ENCODE data around the gene RNF38.
A peak's percentile ranks its signal among the peaks of the same experiment; 100 is the strongest.
"Not testable (repeated sequence)": the region's sequence is repeated elsewhere in the genome, so short reads cannot be mapped to it uniquely, and the experiment has no call there.

Gene RNF38

DNA sequence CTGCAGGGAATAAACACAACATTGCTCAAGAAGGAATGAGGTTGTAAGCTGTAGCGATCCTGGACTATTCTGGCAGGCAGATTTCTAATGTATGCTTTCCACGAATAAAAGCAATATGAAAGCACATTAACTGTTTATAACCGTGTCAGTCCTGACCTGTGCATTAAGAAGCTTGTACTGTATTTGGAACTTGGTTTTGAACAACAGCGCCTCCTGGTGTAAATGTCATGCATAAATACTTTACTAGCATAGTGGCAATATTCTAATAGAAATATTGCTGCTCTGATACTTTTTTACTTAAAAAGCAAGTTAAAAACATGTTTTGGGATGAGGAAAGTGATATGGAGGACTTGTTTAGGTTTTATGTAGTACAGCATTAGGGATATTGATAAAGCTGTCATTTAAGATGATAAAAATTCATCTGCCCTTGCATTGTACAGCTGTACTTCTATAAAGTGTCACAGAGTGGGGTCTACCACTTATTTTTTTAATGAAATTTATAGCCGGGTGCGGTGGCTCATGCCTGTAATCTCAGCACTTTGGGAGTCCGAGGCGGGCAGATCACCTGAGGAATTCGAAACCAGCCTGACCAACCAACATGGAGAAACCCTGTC lies 71.2 kb downstream of the RNF38 start:
- peak; percentile 56 to 72 for ATAC-seq

DNA sequence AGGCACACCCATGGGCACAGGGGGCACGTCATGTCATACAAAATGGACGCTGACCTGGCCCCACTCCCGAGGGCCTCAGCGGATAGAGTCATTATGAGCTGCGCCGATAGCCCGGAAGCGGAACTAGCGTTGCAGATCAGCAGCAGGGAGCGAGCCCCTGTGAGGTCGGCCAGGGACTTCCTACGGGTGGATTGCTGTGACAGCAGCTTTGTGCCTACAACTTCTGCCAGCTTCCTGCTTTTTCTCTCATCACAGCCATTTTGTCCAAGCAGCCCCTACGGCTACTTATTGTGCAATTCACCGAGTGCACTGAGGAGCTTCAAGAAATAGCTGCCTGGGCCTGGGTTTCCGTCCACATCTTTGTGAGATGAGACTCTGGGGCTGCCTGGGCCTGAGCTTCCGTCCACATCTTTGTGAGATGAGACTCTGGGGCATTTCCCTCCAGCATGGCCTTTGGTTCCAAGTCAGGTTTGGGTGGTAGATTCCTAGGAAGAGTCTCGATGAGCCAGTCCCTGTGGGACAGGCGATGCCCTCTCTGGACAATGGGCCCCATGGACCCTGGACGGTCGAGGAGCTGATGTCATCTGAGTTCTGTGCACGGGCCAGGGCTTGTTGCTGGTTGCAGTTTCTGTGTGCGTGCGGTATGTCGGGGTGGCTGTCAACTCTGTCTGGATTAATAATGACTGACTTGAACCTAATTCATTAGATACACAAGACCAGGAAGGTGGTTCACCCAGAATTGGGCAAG lies 74.8 kb downstream of the RNF38 start:
- ATAC-seq: no peak

DNA sequence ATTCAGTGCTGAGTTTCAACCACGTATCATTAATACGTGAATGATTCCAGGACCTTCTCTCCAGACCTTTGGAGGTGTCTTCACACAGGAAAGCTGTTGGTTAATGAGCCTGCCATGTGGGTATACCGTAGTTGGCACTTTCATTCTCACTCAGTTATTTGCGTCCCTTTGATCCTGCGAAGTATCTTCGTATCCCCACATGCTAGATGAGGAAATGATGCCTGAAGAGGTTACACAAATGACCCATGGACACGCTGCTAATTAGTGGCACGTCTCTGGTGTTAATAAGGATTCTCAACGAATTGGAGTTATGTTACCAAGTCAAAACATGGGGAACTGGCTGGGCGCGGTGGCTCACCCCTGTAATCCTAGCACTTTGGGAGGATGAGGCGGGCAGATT lies 76.1 kb downstream of the RNF38 start:
- peak in 1 of 2 donors; percentile 10 for ATAC-seq

DNA sequence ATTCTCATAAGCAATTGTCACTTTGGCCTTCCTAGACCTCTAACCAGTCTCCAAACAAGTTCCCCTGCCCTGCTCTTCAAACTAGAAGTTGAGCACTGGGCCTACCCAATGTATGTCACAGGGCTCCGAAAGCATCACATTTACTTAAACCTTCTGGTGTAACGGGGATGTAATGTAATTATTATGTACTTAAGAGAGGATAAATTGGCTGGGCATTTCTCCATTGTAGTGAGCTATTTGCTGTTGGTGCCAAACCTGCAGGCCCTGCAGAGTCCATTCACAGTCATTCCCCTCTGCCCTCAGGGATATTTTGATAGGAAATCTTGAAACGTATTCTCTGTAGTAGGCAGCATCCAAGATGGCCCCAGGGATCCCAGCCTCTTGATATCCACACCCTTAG lies 77.6 kb downstream of the RNF38 start:
- ATAC-seq: no peak

DNA sequence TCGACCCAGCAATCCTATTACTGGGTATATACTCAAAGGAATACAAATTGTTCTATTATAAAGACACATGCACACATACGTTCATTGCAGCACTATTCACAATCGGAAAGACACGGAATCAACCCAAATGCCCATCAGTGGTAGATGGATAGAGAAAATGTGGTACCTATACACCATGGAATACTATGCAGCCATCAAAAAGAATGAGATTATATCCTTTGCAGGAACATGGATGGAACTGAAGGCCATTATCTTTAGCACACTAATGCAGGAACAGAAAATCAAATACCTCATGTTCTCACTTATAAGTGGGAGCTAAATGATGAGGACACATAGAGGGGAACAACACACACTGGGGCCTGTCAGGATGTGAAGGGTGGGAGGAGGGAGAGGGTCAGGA lies 78.2 kb downstream of the RNF38 start:
- not testable (repeated sequence) for ATAC-seq

DNA sequence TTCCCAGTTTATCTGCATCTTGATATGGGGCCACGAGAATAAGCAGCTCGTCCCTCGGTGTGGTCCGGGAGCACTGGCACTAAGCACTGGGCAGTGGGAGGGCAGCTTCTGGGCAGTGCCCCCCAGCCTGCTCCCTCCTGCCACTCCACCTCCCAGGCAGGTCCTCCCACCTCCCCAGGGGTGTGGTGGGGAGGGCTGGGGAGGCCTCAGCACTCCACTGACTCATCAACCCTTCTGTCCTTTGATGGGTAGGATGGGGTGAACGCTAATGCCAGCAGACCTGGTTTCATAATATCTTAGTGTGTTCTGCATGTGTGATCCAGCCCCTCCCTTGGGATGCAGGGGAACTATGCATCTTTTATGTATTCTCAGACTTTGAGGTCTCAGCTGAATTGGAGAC lies 79.6 kb downstream of the RNF38 start:
- no peak for ATAC-seq

DNA sequence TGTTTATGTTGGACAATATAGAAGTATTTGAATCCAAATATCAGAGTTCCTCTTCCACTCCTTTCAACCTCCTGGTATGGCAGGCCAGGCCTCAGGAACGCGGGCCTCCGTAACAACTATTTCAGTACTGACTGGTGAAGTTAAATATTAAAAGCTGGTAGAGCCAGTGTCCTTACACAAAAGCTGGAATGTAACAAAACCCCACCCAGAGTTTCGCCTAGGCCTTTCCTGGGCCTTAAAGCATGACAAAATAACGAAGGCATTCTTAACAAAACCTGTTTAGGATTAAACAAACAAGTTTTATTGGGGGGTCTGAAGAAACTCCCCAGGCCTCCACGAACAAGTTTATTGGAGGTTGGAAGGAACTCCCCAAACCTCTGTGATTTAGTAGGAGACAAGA lies 80.3 kb downstream of the RNF38 start:
- no peak for ATAC-seq

DNA sequence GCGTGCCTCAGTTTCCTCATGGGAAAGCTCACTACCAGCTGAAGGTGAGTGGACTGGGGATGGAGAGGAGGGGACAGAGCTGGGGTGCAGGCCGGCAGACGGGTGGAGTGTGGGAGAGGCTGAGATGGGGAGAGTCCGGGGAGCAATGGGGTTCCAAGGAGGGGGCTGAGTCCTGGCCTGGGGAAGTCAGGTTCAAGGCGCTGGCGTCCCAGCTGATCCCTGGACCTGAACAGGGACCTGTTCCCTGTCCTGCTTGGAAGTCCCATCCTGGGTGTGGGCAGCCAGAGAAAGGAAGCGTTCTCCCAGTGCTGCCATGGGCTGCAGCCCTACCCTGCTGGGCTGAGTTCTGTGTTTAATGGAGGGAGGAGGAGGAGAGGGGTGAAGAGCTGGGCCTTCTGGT lies 80.9 kb downstream of the RNF38 start:
- no peak for ATAC-seq

DNA sequence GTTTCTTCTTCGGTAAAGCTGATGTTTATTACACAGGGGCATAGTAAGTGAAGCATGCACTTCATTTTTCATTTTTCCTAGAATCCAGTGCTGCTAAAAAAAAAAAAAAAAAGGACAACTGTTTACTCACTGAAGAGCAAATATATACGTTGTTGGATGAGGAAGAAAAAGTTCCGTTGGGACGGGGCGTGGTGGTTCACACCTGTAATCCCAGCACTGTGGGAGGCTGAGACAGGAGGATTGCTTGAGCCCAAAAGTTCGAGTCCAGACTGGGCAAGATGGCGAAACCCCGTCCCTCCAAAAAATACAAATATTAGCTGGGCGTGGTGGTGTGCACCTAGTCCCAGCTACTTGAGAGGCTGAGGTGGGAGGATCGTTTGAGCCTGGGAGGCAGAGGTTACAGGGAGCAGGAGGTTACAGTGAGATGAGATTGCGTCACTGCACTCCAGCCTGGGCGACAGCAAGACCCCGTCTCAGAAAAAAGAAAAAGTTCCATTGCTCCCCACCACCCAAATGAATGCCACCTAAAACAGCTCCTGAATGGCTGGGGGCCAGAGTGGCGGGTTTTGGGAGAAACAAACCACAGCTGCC lies 81.8 kb downstream of the RNF38 start:
- no peak for ATAC-seq

DNA sequence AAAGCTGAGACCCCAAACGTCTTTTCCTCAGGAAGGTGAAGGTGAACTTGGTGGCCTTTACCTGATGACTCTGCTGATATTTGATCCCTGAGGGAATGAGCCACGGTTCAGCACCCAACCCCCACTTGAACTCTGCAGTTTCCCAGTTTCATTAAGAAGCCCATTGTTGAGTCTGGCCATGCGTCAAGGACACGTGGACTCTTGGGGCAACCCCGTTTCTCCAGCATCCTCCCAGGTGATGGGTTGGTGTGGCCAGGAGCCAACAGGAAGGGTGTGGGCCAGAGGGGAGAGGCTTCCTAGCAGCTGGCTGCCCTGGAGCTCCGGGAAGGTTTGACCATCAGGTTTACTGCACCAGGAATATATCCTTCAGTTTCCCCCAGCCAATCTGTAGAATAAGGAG lies 82.3 kb downstream of the RNF38 start:
- ATAC-seq: no peak

DNA sequence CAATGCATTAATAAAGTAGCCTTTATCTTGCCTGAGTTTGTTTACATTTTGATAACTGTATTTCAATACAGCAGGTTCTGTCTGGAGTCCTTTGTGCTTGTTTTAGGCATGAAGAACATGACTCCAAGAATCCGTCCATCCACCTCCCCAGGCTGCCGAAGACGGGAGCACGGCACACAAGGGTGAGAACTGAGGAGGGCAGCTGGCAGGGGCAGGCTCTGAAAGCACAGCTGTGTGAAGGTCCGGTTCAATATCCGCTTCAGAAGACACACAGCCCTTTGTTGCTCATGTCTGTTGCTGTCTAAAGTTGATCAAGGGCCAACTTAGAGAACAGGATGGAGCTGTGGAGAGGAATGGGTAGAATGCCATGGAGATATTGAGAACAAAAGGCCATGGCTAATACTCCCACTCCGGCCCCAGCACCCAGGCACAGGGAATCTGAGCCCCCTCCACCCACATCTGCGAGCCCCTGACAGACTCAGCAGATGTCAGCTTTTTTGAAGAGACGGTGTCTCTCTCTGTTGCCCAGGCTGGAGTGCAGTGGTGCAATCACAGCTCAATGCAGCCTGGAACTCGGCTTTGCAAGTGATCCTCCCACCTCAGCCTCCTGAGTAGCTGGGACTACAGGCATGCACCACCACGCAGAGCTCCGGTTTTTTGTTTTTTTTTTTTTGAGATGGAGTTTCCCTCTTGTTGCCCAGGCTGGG lies 83.3 kb downstream of the RNF38 start:
- no peak for ATAC-seq

DNA sequence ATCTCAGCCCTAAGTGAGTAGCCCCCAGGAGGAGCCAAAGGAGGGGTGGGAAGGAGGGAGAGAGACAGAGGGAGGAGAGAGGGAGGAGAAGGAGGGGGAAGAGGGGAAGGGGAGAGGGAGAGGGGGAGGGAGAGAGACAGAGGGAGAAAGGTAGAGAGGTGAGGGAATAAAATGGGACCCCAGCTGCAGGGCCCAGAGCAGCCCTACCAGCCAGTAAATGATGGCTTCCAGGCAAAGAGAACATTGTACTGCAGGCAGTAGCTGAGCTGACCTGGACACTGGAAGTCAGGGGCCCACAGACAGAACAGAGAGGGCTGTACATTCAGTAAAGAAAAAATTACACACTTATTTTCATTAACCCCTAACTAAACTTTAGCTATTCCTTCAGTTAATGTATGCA lies 84.0 kb downstream of the RNF38 start:
- no peak for ATAC-seq

DNA sequence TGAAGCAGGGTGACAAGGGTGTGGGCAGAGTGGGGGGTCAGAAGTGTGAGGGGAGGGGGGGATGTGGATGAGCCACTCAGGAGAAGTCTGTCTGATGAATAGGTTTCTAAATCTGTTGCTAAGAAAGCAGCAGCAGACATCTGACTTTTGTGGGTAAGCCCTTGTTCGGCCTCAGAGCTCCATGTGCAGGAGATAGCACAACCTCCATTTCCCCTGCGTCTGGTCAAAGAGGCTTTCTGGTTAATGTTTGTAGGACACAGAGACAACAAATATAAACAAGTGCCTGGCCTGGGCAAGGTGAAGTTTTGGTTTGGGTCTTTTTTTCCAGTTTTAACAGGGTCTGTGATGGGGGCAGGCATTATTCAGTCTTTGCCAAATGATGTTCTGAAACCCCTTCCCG lies 84.8 kb downstream of the RNF38 start:
- ATAC-seq: no peak

DNA sequence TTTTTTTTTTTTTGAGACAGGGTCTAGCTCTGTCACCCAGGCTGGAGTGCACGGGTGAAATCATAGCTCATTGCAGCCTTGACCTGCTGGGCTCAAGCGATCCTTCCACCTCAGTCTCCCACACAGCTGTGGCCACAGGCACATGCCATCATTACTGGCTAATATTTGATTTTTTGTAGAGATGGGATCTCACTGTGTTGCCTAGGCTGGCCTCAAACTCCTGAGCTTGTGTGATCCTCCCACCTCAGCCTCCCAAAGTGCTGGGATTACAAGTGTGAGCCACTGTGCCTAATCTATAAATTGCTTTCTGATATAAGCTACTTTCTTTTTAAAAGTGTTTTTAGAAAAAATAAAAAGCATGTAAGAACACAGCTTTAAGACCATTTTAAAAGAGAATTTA lies 85.3 kb downstream of the RNF38 start:
- ATAC-seq: no peak

DNA sequence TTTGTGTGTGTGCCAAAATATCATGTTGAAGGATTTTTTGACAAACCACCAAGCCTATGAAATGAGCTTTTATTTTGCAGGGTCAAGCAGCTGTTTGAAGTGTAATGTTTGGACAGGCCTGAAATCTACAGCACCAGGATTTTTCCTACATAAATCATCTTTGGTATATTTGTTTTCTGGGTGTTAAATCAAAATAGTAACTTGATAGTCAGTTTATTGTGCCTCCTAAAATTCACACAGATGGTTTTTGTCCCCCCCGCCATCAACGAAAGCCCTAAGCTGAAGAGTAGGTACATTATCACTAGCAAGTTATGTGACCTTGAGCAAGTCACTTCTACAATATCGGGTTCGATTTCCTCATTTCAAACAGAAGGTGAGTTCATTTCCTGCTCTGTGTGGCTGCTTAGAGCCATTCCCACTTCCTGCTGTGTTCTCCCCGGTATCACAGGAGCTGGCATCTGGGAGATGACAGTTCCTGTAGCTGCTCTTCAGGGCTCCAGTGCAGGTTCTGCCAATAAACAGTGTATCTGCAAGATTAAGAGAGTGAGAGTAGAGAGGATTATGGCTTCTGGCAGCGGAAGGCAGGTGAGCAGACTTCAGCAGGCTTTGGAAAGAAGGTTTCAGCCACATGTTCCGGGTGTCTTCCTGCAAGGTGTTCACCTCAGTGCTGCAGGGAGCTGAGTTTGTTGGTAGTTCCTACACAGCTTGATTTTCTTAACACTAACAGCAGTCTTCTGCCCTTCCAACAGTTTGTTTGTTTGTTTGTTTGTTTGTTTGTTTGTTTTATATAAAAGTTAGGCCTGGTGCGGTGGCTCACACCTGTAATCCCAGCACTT lies 93.4 kb downstream of the RNF38 start:
- ATAC-seq: no peak

DNA sequence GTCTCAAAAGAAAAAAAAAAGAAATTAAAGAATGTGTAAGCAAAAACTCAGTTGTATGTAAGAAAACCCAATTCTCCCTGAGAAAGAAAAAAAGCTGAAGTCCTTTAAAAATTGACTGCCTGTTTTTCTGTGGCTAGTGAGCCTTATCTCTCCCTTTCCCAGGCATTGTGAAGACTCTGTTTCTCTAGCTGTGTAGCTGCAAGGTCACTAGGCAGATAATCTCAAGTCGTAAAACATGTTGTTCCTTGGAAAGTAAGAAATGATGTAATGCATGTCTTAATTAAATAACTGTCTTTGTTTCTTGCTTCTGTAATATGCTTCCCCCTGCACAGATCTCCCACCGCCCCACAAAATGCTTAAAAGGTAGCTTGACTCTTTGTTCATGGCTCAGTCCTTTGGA lies 95.7 kb downstream of the RNF38 start:
- not testable (repeated sequence) for ATAC-seq

DNA sequence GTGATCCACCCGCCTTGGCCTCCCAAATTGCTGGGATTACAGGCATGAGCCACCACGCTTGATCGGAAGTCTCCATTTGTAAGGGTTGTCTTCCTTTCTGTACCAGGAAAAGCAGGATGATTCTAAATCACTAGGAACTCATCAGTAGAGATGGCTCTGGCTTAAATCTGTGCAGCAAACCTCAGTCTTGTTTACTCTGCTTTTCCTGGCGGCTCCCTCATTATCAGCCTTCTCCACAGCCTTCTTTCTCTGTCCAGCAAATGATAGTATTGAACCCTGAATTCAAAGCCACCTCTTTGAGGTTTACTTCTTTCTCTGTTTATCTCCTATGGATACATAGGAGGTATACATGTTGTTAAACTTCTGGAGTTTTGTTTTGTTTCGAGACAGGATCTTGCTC lies 98.8 kb downstream of the RNF38 start:
- ATAC-seq: no peak

DNA sequence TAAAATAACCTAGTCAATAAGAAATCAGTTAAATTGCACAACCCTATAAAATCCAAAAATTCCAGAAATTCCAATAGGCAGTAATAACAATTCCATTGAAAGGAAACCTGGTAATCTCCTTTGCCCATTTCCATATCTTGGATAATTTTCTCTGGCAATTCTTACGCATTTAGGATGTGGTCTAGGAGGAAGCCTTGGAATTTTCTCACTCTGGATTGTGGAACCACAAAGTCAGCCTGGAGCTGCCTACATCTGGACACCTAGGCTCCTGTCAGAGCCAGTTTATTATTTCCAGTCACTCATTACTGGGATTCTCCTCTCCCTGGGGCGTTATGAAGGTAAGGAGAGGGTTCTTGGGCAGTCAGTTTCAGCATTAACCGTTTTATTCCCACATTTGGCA lies 101.5 kb downstream of the RNF38 start:
- no peak for ATAC-seq

DNA sequence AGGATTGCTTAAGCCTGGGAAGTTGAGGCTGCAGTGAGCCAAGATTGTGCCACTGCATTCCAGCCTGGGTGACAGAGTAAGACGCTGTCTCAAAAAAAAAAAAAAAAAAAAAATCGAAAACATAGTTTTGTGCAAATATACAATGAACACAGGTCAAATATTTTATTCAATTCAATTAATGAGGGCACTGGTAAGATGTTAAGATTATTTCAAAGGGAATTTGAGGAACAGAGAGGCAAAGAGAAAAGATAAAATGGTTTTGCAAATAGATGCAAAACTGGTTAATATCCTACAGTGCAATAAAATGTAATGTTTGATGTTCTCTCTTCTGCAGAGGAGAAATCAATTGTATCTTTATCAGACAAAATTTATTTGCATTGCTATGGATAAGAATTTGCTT lies 102.3 kb downstream of the RNF38 start:
- no peak for ATAC-seq

DNA sequence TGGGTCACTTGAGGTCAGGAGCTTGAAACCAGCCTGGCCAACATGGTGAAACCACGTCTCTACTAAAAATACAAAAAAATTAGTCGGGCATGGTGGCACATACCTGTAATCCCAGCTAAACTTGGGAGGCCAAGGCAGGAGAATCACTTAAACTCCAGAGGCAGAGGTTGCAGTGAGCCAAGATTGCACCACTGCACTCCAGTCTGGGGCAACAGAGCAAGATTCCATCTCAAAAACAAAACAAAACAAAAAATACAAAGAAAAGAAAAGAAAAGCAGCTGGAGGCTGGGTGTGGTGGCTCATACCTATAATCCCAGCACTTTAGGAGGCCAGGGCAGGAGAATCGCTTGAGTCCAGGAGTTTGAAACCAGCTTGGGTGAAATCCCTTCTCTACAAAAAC lies 105.1 kb downstream of the RNF38 start:
- ATAC-seq: not testable (repeated sequence)

DNA sequence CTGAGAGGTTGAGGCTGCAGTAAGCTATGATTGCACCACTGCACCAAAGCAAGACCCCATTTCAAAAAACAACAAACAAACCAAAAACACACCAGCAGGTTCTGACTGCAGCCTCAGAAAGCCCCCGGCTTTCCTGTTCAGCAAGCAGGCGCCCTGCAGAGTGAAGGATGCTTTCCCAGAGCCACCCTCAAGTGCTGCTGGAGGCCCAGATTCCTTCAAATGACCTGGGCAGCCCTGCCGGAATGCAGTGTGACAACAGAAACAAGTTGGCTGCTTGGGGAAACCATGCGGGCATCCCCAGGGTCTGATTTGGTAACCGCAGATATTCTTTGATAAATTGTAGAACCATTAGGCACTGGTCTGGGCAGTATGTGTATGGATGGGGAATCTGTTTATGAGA lies 106.2 kb downstream of the RNF38 start:
- no peak for ATAC-seq

DNA sequence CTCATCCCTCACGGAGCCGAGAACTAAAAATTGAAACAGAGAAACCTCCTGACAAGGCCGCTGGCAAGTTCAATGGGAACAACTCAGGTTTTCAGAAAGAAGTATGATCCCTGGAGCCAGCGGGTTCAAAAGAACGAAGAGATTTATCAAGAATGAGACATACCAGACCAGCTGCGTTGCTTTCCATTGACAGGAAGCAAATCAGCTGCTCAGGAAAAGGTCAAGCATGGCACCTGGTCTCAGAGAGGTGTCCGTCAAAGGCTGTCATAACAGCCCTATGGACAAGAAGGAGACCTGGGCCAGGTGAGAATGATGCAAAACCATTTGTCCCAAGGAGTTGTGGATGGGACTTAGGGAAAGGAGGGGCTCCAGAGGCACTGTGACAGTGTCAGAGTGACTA lies 106.9 kb downstream of the RNF38 start:
- no peak for ATAC-seq

DNA sequence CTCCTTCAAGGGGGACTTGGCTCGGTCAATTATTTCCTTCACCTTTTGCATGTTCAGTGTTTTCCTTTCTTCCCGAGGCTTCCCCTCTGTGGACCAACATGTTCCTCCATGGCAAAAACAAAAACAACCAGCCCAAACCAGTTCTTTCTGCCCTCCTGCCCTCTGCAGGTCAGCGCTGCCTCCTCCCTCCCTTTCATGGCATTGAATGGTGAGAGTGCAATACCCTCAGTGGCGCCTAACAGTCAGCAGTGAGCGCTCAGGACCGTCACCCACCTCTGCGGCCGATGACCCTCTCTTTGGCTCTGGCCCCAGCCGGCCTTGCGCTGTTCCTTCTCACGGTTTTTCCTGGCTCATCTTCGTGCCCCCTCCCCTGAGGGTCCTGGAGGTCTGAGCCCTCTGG lies 107.4 kb downstream of the RNF38 start:
- no peak for ATAC-seq
